Erythroblast (primary cell): ENCODE data around the gene CNNM2.

ENCODE experiments used
- DNase-seq, 2 experiments: peaks; one replicate each; lab custom pipeline; 2025; lab: John Stamatoyannopoulos, UW
- GATA1 ChIP-seq: IDR thresholded peaks from 2 replicates; pipeline ENCODE4 v1.6.1; 2011; ENCODE audit warnings: low read depth, mild to moderate bottlenecking, control low read depth, low read length, moderate library complexity
- POLR2A ChIP-seq: IDR thresholded peaks from 2 replicates; pipeline ENCODE4 v1.6.1; 2011; ENCODE audit warnings: mild to moderate bottlenecking, low read length

The CNNM2 gene

GRCh38 chr10:102917962-102918816 lies at the start of gene CNNM2:
CNNM2 (plus strand) TSS chr10:102918294; CDS start chr10:102918481, 187 bp downstream.
- peak; percentile 90 for TF ChIP-seq POLR2A
- no peak for TF ChIP-seq GATA1
- DNase-seq: peak; percentile 100

- no peak for DNase-seq
- no peak for TF ChIP-seq POLR2A
- TF ChIP-seq GATA1: no peak
Observed at GRCh38 chr10:102868911-102869257, 49.2 kb upstream of the CNNM2 start.

- DNase-seq: peak; percentile 51 to 58
Observed at GRCh38 chr10:102869258-102870198, 48.6 kb upstream of the CNNM2 start, which contains the start of gene AS3MT. AS3MT (plus strand) TSS chr10:102869470; CDS start chr10:102869593, 123 bp downstream.

GRCh38 chr10:102870221-102870620 lies 47.9 kb upstream of the CNNM2 start:
- TF ChIP-seq POLR2A (no peak), GATA1 (no peak)

More at GRCh38 chr10:102869258-102870198, 48.6 kb upstream of the CNNM2 start, which contains the start of gene AS3MT:
- TF ChIP-seq GATA1 (no peak), POLR2A (no peak)

GRCh38 chr10:102872163-102872562 lies 45.9 kb upstream of the CNNM2 start:
- no peak for DNase-seq
- TF ChIP-seq GATA1 (no peak), POLR2A (no peak)

More at GRCh38 chr10:102870221-102870620, 47.9 kb upstream of the CNNM2 start:
- DNase-seq: no peak

- no peak for DNase-seq
- TF ChIP-seq GATA1: no peak
- TF ChIP-seq POLR2A: no peak
Observed at GRCh38 chr10:102876747-102877153, 41.3 kb upstream of the CNNM2 start.

GRCh38 chr10:102878629-102879028 lies 39.5 kb upstream of the CNNM2 start:
- TF ChIP-seq GATA1: no peak
- no peak for TF ChIP-seq POLR2A
- DNase-seq: no peak

- DNase-seq: no peak
- TF ChIP-seq POLR2A (no peak), GATA1 (no peak)
Observed at GRCh38 chr10:102880256-102880655, 37.8 kb upstream of the CNNM2 start.

- no peak for DNase-seq
- TF ChIP-seq POLR2A: no peak
- TF ChIP-seq GATA1: no peak
Observed at GRCh38 chr10:102888048-102888447, 30.0 kb upstream of the CNNM2 start.

GRCh38 chr10:102894466-102895213 lies 23.5 kb upstream of the CNNM2 start:
- no peak for TF ChIP-seq GATA1
- TF ChIP-seq POLR2A: no peak
- no peak for DNase-seq

GRCh38 chr10:102900006-102900405 lies 18.1 kb upstream of the CNNM2 start:
- no peak for TF ChIP-seq GATA1
- DNase-seq: no peak

- DNase-seq: no peak
- no peak for TF ChIP-seq GATA1
Observed at GRCh38 chr10:102904346-102904745, 13.7 kb upstream of the CNNM2 start.

GRCh38 chr10:102906507-102906906 lies 11.6 kb upstream of the CNNM2 start:
- DNase-seq: no peak
- no peak for TF ChIP-seq GATA1
- TF ChIP-seq POLR2A: no peak
